Bronchial epithelial cell (primary cell): ENCODE measurements around the gene OR2AP1. TPM values are rescaled to one million over a fixed set of nuclear protein-coding genes. Genes with fewer than 3 reads are reported as not detected.
A peak's percentile ranks its signal among the peaks of the same experiment; 100 is the strongest.

Source experiments
- DNase-seq: peaks from one replicate; pipeline ENCODE4 v3.0.0-alpha.2; 2010; ENCODE audit warnings: low read depth
- FAIRE-seq: peaks from 2 replicates; lab custom pipeline; 2011; peaks lifted over from hg19 to GRCh38; lab: Jason Lieb, UNC
- H3K27me3 ChIP-seq: 2 replicates; pipeline ENCODE4 v1.5.1; 2011; ENCODE audit warnings: low read length; ENCODE audit not compliant: control insufficient read depth, insufficient read depth
- H3K36me3 ChIP-seq: 2 replicates; pipeline ENCODE4 v1.5.1; 2011; ENCODE audit warnings: low read length; ENCODE audit not compliant: control insufficient read depth, insufficient read depth
- H3K4me3 ChIP-seq: 2 replicates; pipeline ENCODE4 v1.5.1; 2011; ENCODE audit warnings: mild to moderate bottlenecking, low read depth, low read length, control low read depth
- total RNA-seq: library from RNA; depleted of rRNA; stranded (reverse); fragments of >200 nt; gene quantifications from 2 replicates; pipeline ENCODE4 v1.2.1, GENCODE V29; 2014
- TF ChIP-seq, protein P1 (sequence below): IDR thresholded peaks from 2 replicates; pipeline ENCODE4 v1.5.1; 2011; ENCODE audit warnings: mild to moderate bottlenecking, moderate library complexity, low read length, control low read depth, inconsistent platforms; ENCODE audit not compliant: insufficient read depth, severe bottlenecking

Gene OR2AP1
- total RNA-seq, 1 donor from 2014 or later: not detected

GRCh38 chr12:55614764-55615163 is 42.5 kb downstream of the OR2AP1 start:
- TF ChIP-seq, protein P1, sequence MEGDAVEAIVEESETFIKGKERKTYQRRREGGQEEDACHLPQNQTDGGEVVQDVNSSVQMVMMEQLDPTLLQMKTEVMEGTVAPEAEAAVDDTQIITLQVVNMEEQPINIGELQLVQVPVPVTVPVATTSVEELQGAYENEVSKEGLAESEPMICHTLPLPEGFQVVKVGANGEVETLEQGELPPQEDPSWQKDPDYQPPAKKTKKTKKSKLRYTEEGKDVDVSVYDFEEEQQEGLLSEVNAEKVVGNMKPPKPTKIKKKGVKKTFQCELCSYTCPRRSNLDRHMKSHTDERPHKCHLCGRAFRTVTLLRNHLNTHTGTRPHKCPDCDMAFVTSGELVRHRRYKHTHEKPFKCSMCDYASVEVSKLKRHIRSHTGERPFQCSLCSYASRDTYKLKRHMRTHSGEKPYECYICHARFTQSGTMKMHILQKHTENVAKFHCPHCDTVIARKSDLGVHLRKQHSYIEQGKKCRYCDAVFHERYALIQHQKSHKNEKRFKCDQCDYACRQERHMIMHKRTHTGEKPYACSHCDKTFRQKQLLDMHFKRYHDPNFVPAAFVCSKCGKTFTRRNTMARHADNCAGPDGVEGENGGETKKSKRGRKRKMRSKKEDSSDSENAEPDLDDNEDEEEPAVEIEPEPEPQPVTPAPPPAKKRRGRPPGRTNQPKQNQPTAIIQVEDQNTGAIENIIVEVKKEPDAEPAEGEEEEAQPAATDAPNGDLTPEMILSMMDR: no peak
- FAIRE-seq (no peak), DNase-seq (no peak)
- Histone ChIP-seq H3K4me3 (no peak overlapping the region), H3K27me3 (no peaks in the 10 kb centered on the region), H3K36me3 (no peaks in the 10 kb centered on the region)

GRCh38 chr12:55619354-55620138 is 47.3 kb downstream of the OR2AP1 start:
- H3K36me3 ChIP-seq: no peaks in the 10 kb centered on the region
- DNase-seq (peak; percentile 92), FAIRE-seq (no peak)
- H3K27me3 ChIP-seq: no peaks in the 10 kb centered on the region
- no peak overlapping the region for H3K4me3 ChIP-seq
- TF ChIP-seq, protein P1: peak; percentile 57

DNA sequence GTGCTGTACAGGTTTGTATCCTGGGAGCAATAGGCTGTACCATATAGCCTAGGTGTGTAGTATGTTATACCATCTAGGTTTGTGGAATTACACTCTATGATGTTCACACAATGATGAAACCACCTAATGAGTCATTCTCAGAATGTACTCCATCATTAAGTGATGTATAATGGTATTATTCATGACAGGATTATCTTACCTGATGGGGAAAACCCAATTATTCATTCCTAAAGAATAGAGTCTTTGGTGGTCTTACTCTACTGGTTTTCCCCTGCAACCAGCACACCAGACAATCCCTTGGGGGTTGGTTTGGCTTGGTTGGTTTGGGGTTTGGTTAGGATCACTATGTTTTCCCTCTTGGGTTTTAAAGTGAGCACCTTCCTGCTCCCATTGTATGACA is 51.8 kb downstream of the OR2AP1 start:
- TF ChIP-seq, protein P1: no peak
- FAIRE-seq (no peak), DNase-seq (peak; percentile 91)
- Histone ChIP-seq H3K4me3 (no peak overlapping the region), H3K27me3 (no peaks in the 10 kb centered on the region), H3K36me3 (no peaks in the 10 kb centered on the region)

Other genes starting within 250 kb of the OR2AP1 start
- gene OR6C3, start 241.7 kb upstream of the OR2AP1 start, total RNA-seq: not detected in 2 replicates
- not detected in 2 replicates for gene OR6C75, start 209.5 kb upstream of the OR2AP1 start, total RNA-seq
- gene OR6C65, start 171.9 kb upstream of the OR2AP1 start, total RNA-seq: not detected in 2 replicates
- gene OR6C76, start 146.2 kb upstream of the OR2AP1 start, total RNA-seq: not detected in 2 replicates
- not detected in 2 replicates for gene OR6C2, start 128.4 kb upstream of the OR2AP1 start, total RNA-seq
- not detected in 2 replicates for gene OR6C70, start 102.3 kb upstream of the OR2AP1 start, total RNA-seq
- not detected in 2 replicates for gene OR6C68, start 80.1 kb upstream of the OR2AP1 start, total RNA-seq
- not detected in 2 replicates for gene OR6C4, start 22.9 kb upstream of the OR2AP1 start, total RNA-seq
- not detected in 2 replicates for gene OR10P1, start 64.4 kb downstream of the OR2AP1 start, total RNA-seq
- gene ITGA7, start 135.4 kb downstream of the OR2AP1 start, total RNA-seq: 0.79 and 1.3 TPM in 2 replicates
- gene BLOC1S1, start 143.6 kb downstream of the OR2AP1 start, total RNA-seq: 64.5 and 89.1 TPM in 2 replicates
- gene RDH5, start 147.9 kb downstream of the OR2AP1 start, total RNA-seq: 1.1 and 2.3 TPM in 2 replicates
- gene CD63, start 156.5 kb downstream of the OR2AP1 start, total RNA-seq: 1,301 and 1,307 TPM in 2 replicates
- 0.13 and 0.26 TPM in 2 replicates for gene GDF11, start 170.7 kb downstream of the OR2AP1 start, total RNA-seq
- gene SARNP, start 245.3 kb downstream of the OR2AP1 start, total RNA-seq: 68.7 and 111 TPM in 2 replicates
- gene ORMDL2, start 245.6 kb downstream of the OR2AP1 start, total RNA-seq: 46.1 and 52.0 TPM in 2 replicates